ENCODE measurements around the gene BAZ1B.

The BAZ1B gene

GRCh38 chr7:73560109-73560835, 38.2 kb upstream of the BAZ1B start:
- TF ChIP-seq CSRNP3 (CRISPR knock-in tag; IDR thresholded peaks at IDR 0.05) (no peak), ZNF8 (CRISPR knock-in tag; IDR thresholded peaks at IDR 0.05) (peak; percentile 50; the same call in 1 of the 2 replicates), ESRRG (CRISPR knock-in tag; IDR thresholded peaks at IDR 0.05) (no peak)
- ATAC-seq, result peak; percentile 62

GRCh38 chr7:73557397-73558257, 35.5 kb upstream of the BAZ1B start, which contains the start of gene BCL7B:
Gene BCL7B (minus strand): TSS chr7:73557690. CDS start chr7:73557578, 112 bp downstream.
- peak; percentile 33 for ATAC-seq

GRCh38 chr7:73557108-73557396, 35.0 kb upstream of the BAZ1B start:
- no peak for TF ChIP-seq CSDC2 (CRISPR knock-in tag; IDR thresholded peaks at IDR 0.05)
- TF ChIP-seq ZNF8 (CRISPR knock-in tag; IDR thresholded peaks at IDR 0.05), result no peak
- TF ChIP-seq RARB (CRISPR knock-in tag; IDR thresholded peaks at IDR 0.05), result no peak
- no peak for TF ChIP-seq OSR1 (CRISPR knock-in tag; IDR thresholded peaks at IDR 0.05)
- TF ChIP-seq ZC3H10 (CRISPR knock-in tag; IDR thresholded peaks at IDR 0.05), result no peak
- TF ChIP-seq TOX (CRISPR knock-in tag; IDR thresholded peaks at IDR 0.05; ENCODE audit: borderline replicate concordance), result no peak
- TF ChIP-seq CSRNP3 (CRISPR knock-in tag; IDR thresholded peaks at IDR 0.05), result no peak
- no peak for TF ChIP-seq ISL1 (CRISPR knock-in tag; IDR thresholded peaks at IDR 0.05)
- TF ChIP-seq ZFP30 (CRISPR knock-in tag; IDR thresholded peaks at IDR 0.05), result no peak
- TF ChIP-seq POU6F1 (CRISPR knock-in tag; IDR thresholded peaks at IDR 0.05; ENCODE audit: borderline replicate concordance, low read depth), result no peak
- peak; percentile 93 for ATAC-seq

More at GRCh38 chr7:73557397-73558257, 35.5 kb upstream of the BAZ1B start, which contains the start of gene BCL7B:
- TF ChIP-seq PATZ1 (CRISPR knock-in tag; IDR thresholded peaks at IDR 0.05; ENCODE audit: borderline replicate concordance), result peak; percentile 16; the same call in 1 of the 2 replicates
- no peak for TF ChIP-seq BACH2 (CRISPR knock-in tag; IDR thresholded peaks at IDR 0.05; ENCODE audit: borderline replicate concordance)
- TF ChIP-seq SNAI2 (CRISPR knock-in tag; IDR thresholded peaks at IDR 0.05), result peak; percentile 72; the same call in 1 of the 2 replicates
- TF ChIP-seq ZC3H10 (CRISPR knock-in tag; IDR thresholded peaks at IDR 0.05), result peak; percentile 30; the same call in 1 of the 2 replicates
- TF ChIP-seq GLIS3 (CRISPR knock-in tag; IDR thresholded peaks at IDR 0.05), result 0 out of 2 replicates have a peak, but pooled peaks have one; percentile 17
- TF ChIP-seq ZFP3 (CRISPR knock-in tag; IDR thresholded peaks at IDR 0.05), result peak; percentile 98
- TF ChIP-seq ARNTL (CRISPR knock-in tag; IDR thresholded peaks at IDR 0.05; ENCODE audit: borderline replicate concordance, low read depth), result no peak

- ATAC-seq, result peak; percentile 0; the same call in 2 of the 3 replicates
- no peak for TF ChIP-seq SNAI2 (CRISPR knock-in tag; IDR thresholded peaks at IDR 0.05)
- no peak for TF ChIP-seq ARNTL (CRISPR knock-in tag; IDR thresholded peaks at IDR 0.05; ENCODE audit: borderline replicate concordance, low read depth)
- no peak for TF ChIP-seq BACH2 (CRISPR knock-in tag; IDR thresholded peaks at IDR 0.05; ENCODE audit: borderline replicate concordance)
- TF ChIP-seq CREB5 (CRISPR knock-in tag; IDR thresholded peaks at IDR 0.05; ENCODE audit: low read depth), result no peak
- no peak for TF ChIP-seq TSHZ2 (CRISPR knock-in tag; IDR thresholded peaks at IDR 0.05)
- TF ChIP-seq PATZ1 (CRISPR knock-in tag; IDR thresholded peaks at IDR 0.05; ENCODE audit: borderline replicate concordance), result 0 out of 2 replicates have a peak, but pooled peaks have one; percentile 24
These were observed 34.4 kb upstream of the BAZ1B start for GRCh38 chr7:73556208-73557107.

Measured in SK-N-SH treated with all-trans-retinoic acid at 6 μM for 48 hours (cell line).